ENCODE data around the gene ATF6B.

ATF6B gene

GRCh38 chr6:32087574-32088486 is 40.2 kb downstream of the ATF6B start:
- Mint-ChIP-seq H3K9me3 (no peaks in the 10 kb centered on the region), H3K4me1 (peaks cover 20% of the 10 kb centered on the region), H3K27ac (no peak overlapping the region), H3K27me3 (peaks cover 60% of the 10 kb centered on the region), H3K4me3 (no peak overlapping the region), H3K36me3 (no peaks in the 10 kb centered on the region)
- peak; percentile 67 for ATAC-seq

GRCh38 chr6:32086661-32087573 is 41.1 kb downstream of the ATF6B start:
- Mint-ChIP-seq H3K4me3 (peak overlapping the region; percentile 27), H3K27me3 (peaks cover 62% of the 10 kb centered on the region), H3K27ac (no peak overlapping the region), H3K36me3 (no peaks in the 10 kb centered on the region), H3K4me1 (peaks cover 20% of the 10 kb centered on the region), H3K9me3 (no peaks in the 10 kb centered on the region)
- peak; percentile 86 for ATAC-seq

GRCh38 chr6:32085759-32086459 is 42.1 kb downstream of the ATF6B start:
- H3K27ac Mint-ChIP-seq: no peak overlapping the region
- peaks cover 70% of the 10 kb centered on the region for H3K27me3 Mint-ChIP-seq
- H3K4me1 Mint-ChIP-seq: peaks cover 20% of the 10 kb centered on the region
- H3K4me3 Mint-ChIP-seq: peak overlapping the region; percentile 3
- no peak for ATAC-seq
- H3K9me3 Mint-ChIP-seq: no peaks in the 10 kb centered on the region
- H3K36me3 Mint-ChIP-seq: no peaks in the 10 kb centered on the region

GRCh38 chr6:32084780-32085179 is 43.3 kb downstream of the ATF6B start:
- H3K27ac Mint-ChIP-seq: no peak overlapping the region
- no peak for ATAC-seq
- no peaks in the 10 kb centered on the region for H3K36me3 Mint-ChIP-seq
- no peak overlapping the region for H3K4me3 Mint-ChIP-seq
- peaks cover 20% of the 10 kb centered on the region for H3K4me1 Mint-ChIP-seq
- H3K27me3 Mint-ChIP-seq: peaks cover 73% of the 10 kb centered on the region
- no peaks in the 10 kb centered on the region for H3K9me3 Mint-ChIP-seq

- Mint-ChIP-seq H3K4me1 (peaks cover 20% of the 10 kb centered on the region), H3K4me3 (no peak overlapping the region), H3K27ac (no peak overlapping the region), H3K9me3 (no peaks in the 10 kb centered on the region), H3K27me3 (peaks cover 66% of the 10 kb centered on the region), H3K36me3 (no peaks in the 10 kb centered on the region)
- no peak for ATAC-seq
Measured at GRCh38 chr6:32083812-32084768, 44.0 kb downstream of the ATF6B start.

- Mint-ChIP-seq H3K4me3 (no peak overlapping the region), H3K27me3 (peaks cover 62% of the 10 kb centered on the region), H3K4me1 (peaks cover 20% of the 10 kb centered on the region), H3K27ac (no peak overlapping the region), H3K9me3 (no peaks in the 10 kb centered on the region), H3K36me3 (no peaks in the 10 kb centered on the region)
- no peak for ATAC-seq
Measured at GRCh38 chr6:32082935-32083334, 45.1 kb downstream of the ATF6B start.

GRCh38 chr6:32082478-32082877 is 45.6 kb downstream of the ATF6B start:
- no peaks in the 10 kb centered on the region for H3K36me3 Mint-ChIP-seq
- ATAC-seq: no peak
- H3K27me3 Mint-ChIP-seq: peaks cover 62% of the 10 kb centered on the region

GRCh38 chr6:32081168-32081990 is 46.7 kb downstream of the ATF6B start:
- no peak for ATAC-seq
- H3K4me3 Mint-ChIP-seq: no peak overlapping the region
- H3K9me3 Mint-ChIP-seq: no peaks in the 10 kb centered on the region
- H3K4me1 Mint-ChIP-seq: peaks cover 12% of the 10 kb centered on the region
- peaks cover 62% of the 10 kb centered on the region for H3K27me3 Mint-ChIP-seq
- no peak overlapping the region for H3K27ac Mint-ChIP-seq
- H3K36me3 Mint-ChIP-seq: no peaks in the 10 kb centered on the region

More at GRCh38 chr6:32082478-32082877, 45.6 kb downstream of the ATF6B start:
- Mint-ChIP-seq H3K27ac (no peak overlapping the region), H3K4me1 (peaks cover 20% of the 10 kb centered on the region), H3K4me3 (no peak overlapping the region), H3K9me3 (no peaks in the 10 kb centered on the region)

GRCh38 chr6:32079566-32080290 is 48.3 kb downstream of the ATF6B start:
- Mint-ChIP-seq H3K4me1 (no peaks in the 10 kb centered on the region), H3K9me3 (no peaks in the 10 kb centered on the region), H3K27ac (no peak overlapping the region), H3K4me3 (no peak overlapping the region), H3K36me3 (no peaks in the 10 kb centered on the region), H3K27me3 (peaks cover 58% of the 10 kb centered on the region)
- ATAC-seq: no peak

GRCh38 chr6:32076321-32076809 is 51.7 kb downstream of the ATF6B start:
- no peak overlapping the region for H3K4me3 Mint-ChIP-seq
- H3K9me3 Mint-ChIP-seq: no peaks in the 10 kb centered on the region
- no peak overlapping the region for H3K27ac Mint-ChIP-seq
- H3K36me3 Mint-ChIP-seq: no peaks in the 10 kb centered on the region
- ATAC-seq: no peak
- no peaks in the 10 kb centered on the region for H3K4me1 Mint-ChIP-seq
- H3K27me3 Mint-ChIP-seq: peaks cover 50% of the 10 kb centered on the region

GRCh38 chr6:32075781-32076180 is 52.3 kb downstream of the ATF6B start:
- H3K4me1 Mint-ChIP-seq: no peaks in the 10 kb centered on the region
- no peaks in the 10 kb centered on the region for H3K9me3 Mint-ChIP-seq
- H3K27ac Mint-ChIP-seq: no peak overlapping the region
- no peak overlapping the region for H3K4me3 Mint-ChIP-seq
- H3K27me3 Mint-ChIP-seq: peaks cover 50% of the 10 kb centered on the region
- ATAC-seq: no peak
- H3K36me3 Mint-ChIP-seq: no peaks in the 10 kb centered on the region

- H3K27me3 Mint-ChIP-seq: peaks cover 51% of the 10 kb centered on the region
- H3K4me1 Mint-ChIP-seq: no peaks in the 10 kb centered on the region
- no peak overlapping the region for H3K4me3 Mint-ChIP-seq
- no peak for ATAC-seq
- H3K9me3 Mint-ChIP-seq: no peaks in the 10 kb centered on the region
- no peak overlapping the region for H3K27ac Mint-ChIP-seq
- no peaks in the 10 kb centered on the region for H3K36me3 Mint-ChIP-seq
Measured at GRCh38 chr6:32074996-32075532, 53.0 kb downstream of the ATF6B start.

GRCh38 chr6:32073613-32074012 is 54.4 kb downstream of the ATF6B start:
- H3K36me3 Mint-ChIP-seq: no peaks in the 10 kb centered on the region
- H3K4me1 Mint-ChIP-seq: no peaks in the 10 kb centered on the region
- H3K27me3 Mint-ChIP-seq: peaks cover 65% of the 10 kb centered on the region
- no peak overlapping the region for H3K27ac Mint-ChIP-seq
- ATAC-seq: no peak
- no peak overlapping the region for H3K4me3 Mint-ChIP-seq
- no peaks in the 10 kb centered on the region for H3K9me3 Mint-ChIP-seq

All from stimulated activated memory B cell treated with anti-CD40 and anti-IgM and Interleukin-4, amounts not matched to agents 10 μg/mL and 1 μg/mL and 100 μg/mL, for 72 hours (primary cell).